ENCODE results near the gene DUSP21.
"Not testable (repeated sequence)": the region's sequence is repeated elsewhere in the genome, so short reads cannot be mapped to it uniquely, and the experiment has no call there.

DUSP21 gene

GRCh38 chrX:44875185-44875489 lies 31.3 kb downstream of the DUSP21 start:
- in situ Hi-C loops (cut with HindIII; ENCODE audit: low sequenced_read_pairs) = no loop called here

GRCh38 chrX:44876086-44876485 lies 32.3 kb downstream of the DUSP21 start:
- in situ Hi-C loops (cut with HindIII; ENCODE audit: low sequenced_read_pairs) = no loop called here

GRCh38 chrX:44876767-44877166 lies 32.9 kb downstream of the DUSP21 start:
- in situ Hi-C loops (cut with HindIII; ENCODE audit: low sequenced_read_pairs) = no loop called here

- in situ Hi-C loops (cut with HindIII; ENCODE audit: low sequenced_read_pairs) = no loop called here
Observed at GRCh38 chrX:44878780-44879179, 35.0 kb downstream of the DUSP21 start.

GRCh38 chrX:44881549-44881948 lies 37.7 kb downstream of the DUSP21 start:
- in situ Hi-C loops (cut with HindIII; ENCODE audit: low sequenced_read_pairs) = no loop called here

GRCh38 chrX:44882635-44883034 lies 38.8 kb downstream of the DUSP21 start:
- in situ Hi-C loops (cut with HindIII; ENCODE audit: low sequenced_read_pairs) = no loop called here

GRCh38 chrX:44884944-44885343 lies 41.1 kb downstream of the DUSP21 start:
- in situ Hi-C loops (cut with HindIII; ENCODE audit: low sequenced_read_pairs) = no loop called here

GRCh38 chrX:44889824-44890223 lies 46.0 kb downstream of the DUSP21 start:
- in situ Hi-C loops (cut with HindIII; ENCODE audit: low sequenced_read_pairs) = no loop called here

GRCh38 chrX:44890247-44890646 lies 46.4 kb downstream of the DUSP21 start:
- in situ Hi-C loops (cut with HindIII; ENCODE audit: low sequenced_read_pairs) = no loop called here

GRCh38 chrX:44890687-44891086 lies 46.9 kb downstream of the DUSP21 start:
- in situ Hi-C loops (cut with HindIII; ENCODE audit: low sequenced_read_pairs) = not testable (repeated sequence)

- in situ Hi-C loops (cut with HindIII; ENCODE audit: low sequenced_read_pairs) = no loop called here
Observed at GRCh38 chrX:44891642-44892041, 47.8 kb downstream of the DUSP21 start.
